ENCODE results near the gene FBXO11.

- no peak for TF ChIP-seq EZH2 (IDR thresholded peaks at IDR 0.05)
- no peak for TF ChIP-seq CTCF (IDR thresholded peaks at IDR 0.05)
- no peak for TF ChIP-seq EZH2phosphoT487 (IDR thresholded peaks at IDR 0.05)
Observed at GRCh38 chr2:47774567-47774966, 131.7 kb downstream of the FBXO11 start.
